HCT116 (cell line): ENCODE data around the gene ARID2.

Source experiments
- EGR1 ChIP-seq: IDR thresholded peaks from 2 replicates; pipeline ENCODE4 v1.6.1; 2012; ENCODE audit warnings: low read depth
- ELF1 ChIP-seq: IDR thresholded peaks from 2 replicates; pipeline ENCODE4 v1.6.1; 2012; ENCODE audit warnings: low read depth, borderline replicate concordance
- POLR2A ChIP-seq: IDR thresholded peaks from 2 replicates; pipeline ENCODE4 v1.7.0; 2011; ENCODE audit warnings: borderline replicate concordance; ENCODE audit not compliant: insufficient read depth, insufficient read length; ENCODE audit errors: extremely low read depth
- POLR2AphosphoS5 ChIP-seq: IDR thresholded peaks from 2 replicates; pipeline ENCODE4 v1.6.1; 2011; ENCODE audit warnings: mild to moderate bottlenecking, low read depth, low read length, moderate library complexity
- RAD21 ChIP-seq: IDR thresholded peaks from 2 replicates; pipeline ENCODE4 v1.6.1; 2012; ENCODE audit warnings: low read depth, mild to moderate bottlenecking
- SIN3A ChIP-seq: IDR thresholded peaks from 2 replicates; pipeline ENCODE4 v1.6.1; 2012; ENCODE audit warnings: low read depth
- SP1 ChIP-seq: IDR thresholded peaks from 2 replicates; pipeline ENCODE4 v1.6.1; 2012; ENCODE audit warnings: low read depth
- TCF7L2 ChIP-seq: IDR thresholded peaks from 2 replicates; pipeline ENCODE4 v1.7.0; 2011; ENCODE audit warnings: borderline replicate concordance, inconsistent platforms; ENCODE audit not compliant: insufficient read depth, insufficient read length; ENCODE audit errors: extremely low read depth
- ZFX ChIP-seq: fragments of 450-650 bp; IDR thresholded peaks from 2 replicates; pipeline ENCODE4 v1.6.1; 2017
- ZNF274 ChIP-seq: fragments of 200-500 bp; sonication (Bioruptor generic); IDR thresholded peaks from 2 replicates; pipeline ENCODE4 v1.6.1; 2014; ENCODE audit warnings: mild to moderate bottlenecking, low read depth, low read length, inconsistent platforms
- TF ChIP-seq, protein P1 (sequence below), 3 experiments: fragments of 200-600 bp in 1 of 3; sonication (generic) in 1 of 3; IDR thresholded peaks in 2 of 3; conservative IDR thresholded peaks in 1 of 3; 2 replicates each; pipeline ENCODE4 v1.5.1; 2012 to 2017; ENCODE audit warnings: low read depth in 2 of 3, low read length in 2 of 3, antibody characterized with exemption in 1 of 3, borderline replicate concordance in 1 of 3, control low read depth in 1 of 3, mild to moderate bottlenecking in 1 of 3, mixed read lengths in 1 of 3, mixed run types in 1 of 3, moderate library complexity in 1 of 3; ENCODE audit not compliant: insufficient read depth in 1 of 3
- TF ChIP-seq, protein P2 (sequence below): IDR thresholded peaks from 2 replicates; pipeline ENCODE4 v1.6.1; 2012; ENCODE audit warnings: low read depth

DNA sequence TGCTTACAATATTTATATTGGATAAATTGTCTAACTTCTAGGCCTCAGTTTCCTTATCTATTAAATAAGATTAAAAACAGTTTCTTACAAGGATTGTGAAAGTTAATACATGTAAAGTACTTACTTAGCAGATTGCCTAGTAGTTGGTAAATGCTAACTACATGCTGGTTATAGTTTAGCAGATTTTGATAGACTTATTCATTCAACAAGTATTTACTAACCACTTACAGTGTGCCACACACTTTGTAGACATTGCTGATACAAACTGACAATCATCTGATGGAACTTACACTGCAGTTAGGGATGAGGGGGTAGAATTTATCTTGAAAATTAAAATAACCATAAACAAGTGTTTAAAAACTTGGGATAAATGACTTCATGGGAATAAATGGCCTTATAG lies 50.4 kb downstream of the ARID2 start:
- TF ChIP-seq, protein P1, sequence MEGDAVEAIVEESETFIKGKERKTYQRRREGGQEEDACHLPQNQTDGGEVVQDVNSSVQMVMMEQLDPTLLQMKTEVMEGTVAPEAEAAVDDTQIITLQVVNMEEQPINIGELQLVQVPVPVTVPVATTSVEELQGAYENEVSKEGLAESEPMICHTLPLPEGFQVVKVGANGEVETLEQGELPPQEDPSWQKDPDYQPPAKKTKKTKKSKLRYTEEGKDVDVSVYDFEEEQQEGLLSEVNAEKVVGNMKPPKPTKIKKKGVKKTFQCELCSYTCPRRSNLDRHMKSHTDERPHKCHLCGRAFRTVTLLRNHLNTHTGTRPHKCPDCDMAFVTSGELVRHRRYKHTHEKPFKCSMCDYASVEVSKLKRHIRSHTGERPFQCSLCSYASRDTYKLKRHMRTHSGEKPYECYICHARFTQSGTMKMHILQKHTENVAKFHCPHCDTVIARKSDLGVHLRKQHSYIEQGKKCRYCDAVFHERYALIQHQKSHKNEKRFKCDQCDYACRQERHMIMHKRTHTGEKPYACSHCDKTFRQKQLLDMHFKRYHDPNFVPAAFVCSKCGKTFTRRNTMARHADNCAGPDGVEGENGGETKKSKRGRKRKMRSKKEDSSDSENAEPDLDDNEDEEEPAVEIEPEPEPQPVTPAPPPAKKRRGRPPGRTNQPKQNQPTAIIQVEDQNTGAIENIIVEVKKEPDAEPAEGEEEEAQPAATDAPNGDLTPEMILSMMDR (IDR thresholded peaks at IDR 0.05 in 2 of 3, conservative IDR thresholded peaks at IDR 0.05 in 1 of 3; ENCODE audit: borderline replicate concordance in 1 of 3, insufficient read depth in 1 of 3, low read depth in 2 of 3, low read length in 2 of 3): no peak
- TF ChIP-seq, protein P2, sequence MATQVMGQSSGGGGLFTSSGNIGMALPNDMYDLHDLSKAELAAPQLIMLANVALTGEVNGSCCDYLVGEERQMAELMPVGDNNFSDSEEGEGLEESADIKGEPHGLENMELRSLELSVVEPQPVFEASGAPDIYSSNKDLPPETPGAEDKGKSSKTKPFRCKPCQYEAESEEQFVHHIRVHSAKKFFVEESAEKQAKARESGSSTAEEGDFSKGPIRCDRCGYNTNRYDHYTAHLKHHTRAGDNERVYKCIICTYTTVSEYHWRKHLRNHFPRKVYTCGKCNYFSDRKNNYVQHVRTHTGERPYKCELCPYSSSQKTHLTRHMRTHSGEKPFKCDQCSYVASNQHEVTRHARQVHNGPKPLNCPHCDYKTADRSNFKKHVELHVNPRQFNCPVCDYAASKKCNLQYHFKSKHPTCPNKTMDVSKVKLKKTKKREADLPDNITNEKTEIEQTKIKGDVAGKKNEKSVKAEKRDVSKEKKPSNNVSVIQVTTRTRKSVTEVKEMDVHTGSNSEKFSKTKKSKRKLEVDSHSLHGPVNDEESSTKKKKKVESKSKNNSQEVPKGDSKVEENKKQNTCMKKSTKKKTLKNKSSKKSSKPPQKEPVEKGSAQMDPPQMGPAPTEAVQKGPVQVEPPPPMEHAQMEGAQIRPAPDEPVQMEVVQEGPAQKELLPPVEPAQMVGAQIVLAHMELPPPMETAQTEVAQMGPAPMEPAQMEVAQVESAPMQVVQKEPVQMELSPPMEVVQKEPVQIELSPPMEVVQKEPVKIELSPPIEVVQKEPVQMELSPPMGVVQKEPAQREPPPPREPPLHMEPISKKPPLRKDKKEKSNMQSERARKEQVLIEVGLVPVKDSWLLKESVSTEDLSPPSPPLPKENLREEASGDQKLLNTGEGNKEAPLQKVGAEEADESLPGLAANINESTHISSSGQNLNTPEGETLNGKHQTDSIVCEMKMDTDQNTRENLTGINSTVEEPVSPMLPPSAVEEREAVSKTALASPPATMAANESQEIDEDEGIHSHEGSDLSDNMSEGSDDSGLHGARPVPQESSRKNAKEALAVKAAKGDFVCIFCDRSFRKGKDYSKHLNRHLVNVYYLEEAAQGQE: no peak
- TF ChIP-seq RAD21: no peak
- TF ChIP-seq EGR1: no peak
- no peak for TF ChIP-seq ELF1
- TF ChIP-seq ZFX: no peak
- no peak for TF ChIP-seq POLR2AphosphoS5
- TF ChIP-seq ZNF274: no peak
- TF ChIP-seq POLR2A: no peak
- TF ChIP-seq TCF7L2: no peak
- no peak for TF ChIP-seq SIN3A
- no peak for TF ChIP-seq SP1
